GM10266 (cell line): ENCODE data around the gene KRTAP16-1.

Experiments
- DNase-seq: peaks from one replicate; pipeline ENCODE4 v3.0.0; 2012; ENCODE audit errors: extremely low spot score
- TF ChIP-seq, protein P1 (sequence below): IDR thresholded peaks from 2 replicates; pipeline ENCODE4 v1.5.1; 2012; ENCODE audit warnings: mild to moderate bottlenecking, low read depth; ENCODE audit not compliant: control insufficient read depth, insufficient read depth; ENCODE audit errors: missing control alignments

The KRTAP16-1 gene

DNA sequence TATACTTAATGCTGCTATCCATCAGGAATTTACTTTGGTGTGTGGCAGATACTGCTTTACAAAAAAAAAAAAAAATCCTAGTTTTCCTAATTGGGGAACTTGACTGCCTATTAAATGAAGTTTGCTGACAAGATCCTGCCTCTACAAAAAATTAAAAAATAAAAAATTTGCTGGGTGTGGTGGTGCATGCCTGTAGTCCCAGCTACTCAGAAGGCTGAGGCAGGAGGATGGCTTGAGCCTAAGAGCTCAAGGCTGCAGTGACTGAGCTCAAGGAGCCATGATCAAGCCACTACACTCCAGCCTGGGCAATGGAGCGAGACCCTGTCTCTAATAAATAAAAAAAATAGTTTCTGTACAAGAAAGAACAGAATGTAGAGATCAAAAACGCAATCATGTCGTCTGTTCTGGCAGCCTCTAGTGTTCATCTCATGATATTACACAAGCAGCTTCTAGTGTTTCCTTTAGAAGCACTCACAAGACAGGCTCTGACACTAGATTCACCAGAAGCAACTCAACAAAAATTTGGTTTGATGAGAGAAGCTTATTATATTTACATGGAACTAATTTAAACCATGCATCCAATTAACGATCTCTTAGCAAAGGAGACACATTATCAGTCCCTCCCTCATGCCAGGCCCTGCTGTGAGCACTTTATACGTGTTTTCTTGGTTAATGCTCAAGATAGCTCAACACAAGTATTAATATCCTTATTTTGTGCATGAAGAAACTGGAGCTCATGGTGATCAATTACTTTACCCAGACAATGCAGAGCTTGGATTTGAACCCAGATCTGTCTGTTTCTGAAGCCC is 13.2 kb upstream of the KRTAP16-1 start:
- DNase-seq, result peak; percentile 47
- TF ChIP-seq, protein P1, sequence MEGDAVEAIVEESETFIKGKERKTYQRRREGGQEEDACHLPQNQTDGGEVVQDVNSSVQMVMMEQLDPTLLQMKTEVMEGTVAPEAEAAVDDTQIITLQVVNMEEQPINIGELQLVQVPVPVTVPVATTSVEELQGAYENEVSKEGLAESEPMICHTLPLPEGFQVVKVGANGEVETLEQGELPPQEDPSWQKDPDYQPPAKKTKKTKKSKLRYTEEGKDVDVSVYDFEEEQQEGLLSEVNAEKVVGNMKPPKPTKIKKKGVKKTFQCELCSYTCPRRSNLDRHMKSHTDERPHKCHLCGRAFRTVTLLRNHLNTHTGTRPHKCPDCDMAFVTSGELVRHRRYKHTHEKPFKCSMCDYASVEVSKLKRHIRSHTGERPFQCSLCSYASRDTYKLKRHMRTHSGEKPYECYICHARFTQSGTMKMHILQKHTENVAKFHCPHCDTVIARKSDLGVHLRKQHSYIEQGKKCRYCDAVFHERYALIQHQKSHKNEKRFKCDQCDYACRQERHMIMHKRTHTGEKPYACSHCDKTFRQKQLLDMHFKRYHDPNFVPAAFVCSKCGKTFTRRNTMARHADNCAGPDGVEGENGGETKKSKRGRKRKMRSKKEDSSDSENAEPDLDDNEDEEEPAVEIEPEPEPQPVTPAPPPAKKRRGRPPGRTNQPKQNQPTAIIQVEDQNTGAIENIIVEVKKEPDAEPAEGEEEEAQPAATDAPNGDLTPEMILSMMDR, result peak; percentile 58

DNA sequence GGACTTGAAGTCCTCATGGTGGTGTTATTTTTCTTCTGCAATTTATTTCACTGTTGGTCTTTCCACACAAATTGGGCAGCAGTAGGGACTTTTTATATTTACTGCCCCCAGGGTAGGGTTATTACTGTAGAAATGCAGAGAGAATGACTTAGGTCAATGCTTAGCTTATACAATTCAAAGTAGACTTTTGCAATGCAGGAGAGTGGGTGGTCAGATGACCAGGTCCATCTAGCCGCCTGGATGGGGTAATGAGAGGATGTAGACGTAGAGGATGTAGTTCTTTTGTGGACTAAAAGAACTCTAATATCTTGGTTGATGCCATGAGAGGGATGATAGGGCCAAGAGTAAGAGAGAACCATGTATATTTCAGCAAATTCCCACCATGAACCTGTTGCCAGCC is 9.1 kb upstream of the KRTAP16-1 start:
- no peak for DNase-seq
- TF ChIP-seq, protein P1, result no peak

DNA sequence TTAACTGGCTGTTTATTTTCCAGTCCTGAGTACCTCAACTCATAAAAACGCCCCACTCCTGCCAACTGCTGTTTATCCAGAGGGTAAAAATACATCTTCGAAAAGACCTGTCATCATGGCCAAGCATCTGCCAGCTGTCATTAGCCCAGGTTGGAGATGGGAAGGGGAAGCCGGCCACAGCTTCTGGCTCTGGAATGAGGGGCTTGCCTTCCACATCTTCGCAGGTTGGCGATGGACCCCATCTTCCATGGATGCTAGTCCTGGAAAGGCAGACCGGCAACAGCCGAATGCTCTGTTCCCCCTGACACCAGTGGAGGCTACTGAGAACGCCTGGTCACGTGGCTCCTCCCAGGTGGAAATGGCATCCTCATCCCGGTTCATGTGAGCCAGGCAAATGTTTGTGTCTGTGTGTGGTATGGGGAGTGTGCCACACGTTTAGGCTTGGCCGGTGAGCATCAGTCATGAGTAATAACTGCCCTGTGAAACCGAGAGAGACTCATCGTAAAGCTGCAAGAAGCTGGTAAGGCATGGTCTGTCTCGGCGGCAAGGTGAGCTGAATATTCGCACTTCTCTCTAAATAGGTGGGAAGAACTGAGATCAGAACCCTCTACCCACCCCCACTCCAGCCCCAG is 6.8 kb upstream of the KRTAP16-1 start:
- DNase-seq, result no peak
- TF ChIP-seq, protein P1, result no peak

DNA sequence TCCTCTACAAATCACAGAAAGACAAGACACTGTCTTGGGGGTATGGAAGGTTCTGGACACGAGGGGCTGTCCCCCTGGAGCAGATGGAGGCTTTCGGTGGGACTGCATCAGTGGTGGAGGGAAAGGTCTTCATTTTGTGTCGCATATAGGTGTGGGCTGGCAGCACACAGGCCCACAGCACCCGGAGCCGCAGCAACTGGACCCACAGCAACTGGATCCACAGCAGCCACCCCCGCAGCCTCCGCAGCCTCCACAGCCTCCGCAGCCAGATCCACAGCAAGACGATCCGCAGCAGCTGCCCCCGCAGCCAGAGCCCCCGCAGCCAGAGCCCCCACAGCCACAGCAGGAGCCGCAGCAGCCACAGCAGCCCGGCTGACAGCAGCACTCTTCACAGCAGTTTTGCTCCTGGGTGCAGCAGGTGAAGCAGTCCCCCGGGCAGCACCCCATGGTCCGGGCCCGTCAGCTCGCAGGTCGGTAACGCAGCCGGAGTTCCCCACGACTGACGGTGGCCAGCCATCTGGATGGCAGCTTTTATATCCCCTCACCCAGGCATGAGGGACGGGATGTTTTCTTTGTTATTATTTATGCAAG is 6.2 kb upstream of the KRTAP16-1 start, which contains the start of gene KRTAP17-1:
Gene KRTAP17-1, minus strand, starts transcription at position 507 of the 591 bp plus-strand sequence. Its CDS starts 60 bp downstream, at position 447.
- no peak for DNase-seq
- TF ChIP-seq, protein P1, result no peak

DNA sequence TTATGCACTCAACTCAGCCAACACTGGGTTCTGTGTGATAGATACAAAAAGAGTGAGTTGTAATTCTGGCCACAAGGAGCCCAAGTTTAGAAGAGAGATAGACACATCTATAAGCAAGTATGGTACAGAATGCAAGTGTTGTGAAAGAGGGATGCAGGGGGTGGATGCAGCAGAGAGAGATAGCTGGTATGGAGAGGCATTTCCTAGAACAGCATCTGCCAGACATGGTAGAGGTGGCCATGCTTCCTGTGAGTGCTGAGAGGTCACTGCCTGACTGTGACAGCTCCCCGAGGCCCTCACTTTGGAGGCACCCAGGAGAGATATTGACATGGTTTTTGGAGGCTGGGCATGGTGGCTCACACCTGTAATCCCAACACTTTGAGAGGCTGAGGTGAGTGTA is 2.0 kb upstream of the KRTAP16-1 start:
- TF ChIP-seq, protein P1, result no peak
- DNase-seq, result no peak

DNA sequence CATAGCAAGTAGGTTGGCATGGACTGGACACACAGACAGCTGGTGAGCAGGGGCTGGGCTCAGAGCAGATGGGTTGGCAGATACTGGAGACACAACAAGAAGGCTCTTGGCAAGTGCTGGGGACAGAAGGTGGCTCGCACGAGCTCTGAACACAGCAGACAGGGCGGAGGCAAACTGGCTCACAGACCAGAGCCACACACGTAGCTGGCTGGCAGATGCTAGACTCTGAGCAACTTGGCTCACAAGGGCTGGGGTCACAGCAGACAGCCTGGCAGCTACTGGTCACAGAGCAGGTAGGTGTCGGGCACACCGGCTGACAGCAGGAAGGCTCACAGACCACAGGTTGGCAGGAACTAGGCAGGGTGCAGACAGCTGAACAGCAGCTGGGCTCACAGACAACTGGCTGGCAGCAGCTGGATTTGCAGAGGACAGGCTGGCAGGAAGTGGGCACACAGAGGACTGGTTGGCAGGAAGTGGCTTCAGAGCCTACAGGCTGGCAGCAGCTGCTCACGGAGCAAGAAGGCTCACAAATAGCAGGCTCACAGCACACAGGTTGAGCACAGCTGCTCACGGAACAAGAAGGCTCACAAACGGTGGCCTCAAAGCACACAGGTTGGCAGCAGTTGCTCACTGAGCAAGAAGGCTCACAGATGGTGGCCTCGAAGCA is 725 bp downstream of the KRTAP16-1 start:
- TF ChIP-seq, protein P1, result no peak
- no peak for DNase-seq

DNA sequence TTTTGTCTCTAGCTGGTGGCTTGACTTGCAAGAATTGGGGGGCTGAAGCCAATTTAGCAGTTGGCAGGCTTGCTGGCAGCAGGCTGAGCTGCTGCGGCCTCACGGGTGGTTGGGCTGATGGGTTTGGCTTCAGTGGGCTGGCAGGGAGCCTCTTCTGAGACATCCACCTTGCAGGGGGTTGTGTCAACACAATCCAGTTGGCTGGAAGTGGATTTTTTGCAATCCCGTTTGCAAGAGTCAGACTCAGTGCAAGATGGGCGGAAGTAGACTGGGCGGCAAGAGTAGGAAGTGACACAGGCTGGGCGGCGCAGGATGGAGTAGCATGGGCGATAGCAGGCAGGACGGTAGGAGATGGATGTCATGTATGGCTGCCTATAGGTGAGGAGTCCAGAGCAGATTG is 1.5 kb downstream of the KRTAP16-1 start:
- no peak for DNase-seq
- TF ChIP-seq, protein P1, result no peak
